H1 (cell line): Measurements from ENCODE around the gene COBLL1.

Experiments used
- CTCF ChIP-seq, 3 experiments: IDR thresholded peaks; 1 replicate in 2 of 3; 2 replicates in 1 of 3; pipeline versions ENCODE4 v1.5.1 to v1.6.1; 2011; ENCODE audit warnings: low read length in 3 of 3, mild to moderate bottlenecking in 3 of 3, inconsistent platforms in 2 of 3, low read depth in 1 of 3, moderate library complexity in 1 of 3; ENCODE audit not compliant: insufficient read depth in 1 of 3; ENCODE audit errors: control extremely low read depth in 1 of 3
- POU5F1 ChIP-seq: IDR thresholded peaks from 2 replicates; pipeline ENCODE4 v1.6.1; 2011; ENCODE audit warnings: low read depth, mild to moderate bottlenecking, low read length, moderate library complexity
- RAD21 ChIP-seq, 2 experiments: IDR thresholded peaks in 1 of 2; conservative IDR thresholded peaks in 1 of 2; 2 replicates each; pipeline ENCODE4 v1.6.1; 2011; ENCODE audit warnings: low read depth in 2 of 2, low read length in 2 of 2, improper control_type of control experiment in 1 of 2, inconsistent platforms in 1 of 2, mild to moderate bottlenecking in 1 of 2, moderate library complexity in 1 of 2
- TAF7 ChIP-seq: optimal IDR thresholded peaks from 2 replicates; pipeline ENCODE3; 2011; ENCODE audit warnings: low read depth, mild to moderate bottlenecking, inconsistent platforms, low read length, moderate library complexity, borderline replicate concordance

- TF ChIP-seq CTCF (IDR thresholded peaks at IDR 0.05; ENCODE audit: control extremely low read depth in 1 of 3, insufficient read depth in 1 of 3, low read depth in 1 of 3, low read length in 3 of 3) = no peak
- TF ChIP-seq RAD21 (IDR thresholded peaks at IDR 0.05 in 1 of 2, conservative IDR thresholded peaks at IDR 0.05 in 1 of 2; ENCODE audit: low read depth in 2 of 2, low read length in 2 of 2) = no peak
- TF ChIP-seq POU5F1 = no peak
- TF ChIP-seq TAF7 = no peak
These were observed 4.7 kb downstream of the COBLL1 start for GRCh38 chr2:164836907-164837306.
